GM19238 (cell line): ENCODE measurements around the gene CHRM2.

Source experiments
- DNase-seq: peaks from one replicate; pipeline ENCODE4 v3.0.0; 2011; ENCODE audit warnings: low spot score; ENCODE audit not compliant: insufficient read length

The CHRM2 gene

DNA sequence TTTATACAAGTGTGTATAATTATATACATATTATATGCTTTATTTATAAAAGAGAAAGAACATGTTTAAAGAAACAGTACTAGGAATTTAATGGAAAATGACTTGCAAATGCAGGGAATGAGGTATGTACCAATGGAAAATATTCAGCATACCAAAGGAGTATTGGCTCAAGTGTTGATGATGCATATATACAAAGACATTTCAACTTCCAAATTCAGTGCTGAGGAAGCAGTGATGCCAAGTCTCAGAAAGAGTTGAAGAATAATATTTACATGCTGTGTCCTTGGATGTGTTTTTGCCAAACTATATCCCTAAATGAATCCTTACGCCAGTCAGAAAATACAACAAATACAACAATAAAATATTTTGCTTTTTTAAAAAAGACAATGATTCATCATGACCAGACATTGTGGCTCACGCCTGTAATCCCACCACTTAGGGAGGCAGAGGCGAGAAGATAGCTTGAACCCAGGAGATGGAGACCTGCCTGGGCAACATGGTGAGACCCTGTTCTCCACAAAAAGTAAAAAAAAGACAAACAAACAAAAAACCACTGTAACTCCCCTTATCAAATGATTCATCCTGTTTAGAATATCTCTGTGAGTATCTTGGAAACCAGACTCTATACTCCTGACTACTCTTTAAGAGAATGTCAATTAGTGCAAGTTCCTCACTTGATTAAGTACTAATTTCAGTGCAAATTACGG lies 157.2 kb downstream of the CHRM2 start:
- no peak for DNase-seq

GRCh38 chr7:137026176-137026500 lies 157.7 kb downstream of the CHRM2 start:
- DNase-seq, result no peak

GRCh38 chr7:137032436-137032835 lies 164.0 kb downstream of the CHRM2 start:
- no peak for DNase-seq

GRCh38 chr7:137036768-137037167 lies 168.3 kb downstream of the CHRM2 start:
- DNase-seq, result no peak

DNA sequence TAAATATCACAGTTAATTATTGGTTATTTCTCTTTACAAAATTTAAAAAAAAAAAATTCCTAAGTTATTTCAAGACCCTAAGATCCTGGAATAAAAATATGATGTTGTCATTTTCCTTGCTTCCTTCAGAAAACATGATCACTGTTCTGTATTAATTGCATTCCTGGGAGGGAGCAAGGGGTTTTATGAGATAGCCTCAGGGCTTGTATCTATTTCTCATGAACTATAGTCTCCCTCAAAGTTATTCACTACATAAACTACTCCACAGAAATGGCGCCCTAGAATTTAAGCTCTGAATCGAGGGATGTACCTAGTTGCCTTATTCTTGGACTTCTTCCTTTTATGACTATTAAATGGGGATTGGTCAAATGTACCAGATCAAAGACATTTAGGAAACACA lies 170.3 kb downstream of the CHRM2 start:
- DNase-seq, result no peak

- no peak for DNase-seq
Observed at GRCh38 chr7:137040745-137041144, 172.3 kb downstream of the CHRM2 start.

DNA sequence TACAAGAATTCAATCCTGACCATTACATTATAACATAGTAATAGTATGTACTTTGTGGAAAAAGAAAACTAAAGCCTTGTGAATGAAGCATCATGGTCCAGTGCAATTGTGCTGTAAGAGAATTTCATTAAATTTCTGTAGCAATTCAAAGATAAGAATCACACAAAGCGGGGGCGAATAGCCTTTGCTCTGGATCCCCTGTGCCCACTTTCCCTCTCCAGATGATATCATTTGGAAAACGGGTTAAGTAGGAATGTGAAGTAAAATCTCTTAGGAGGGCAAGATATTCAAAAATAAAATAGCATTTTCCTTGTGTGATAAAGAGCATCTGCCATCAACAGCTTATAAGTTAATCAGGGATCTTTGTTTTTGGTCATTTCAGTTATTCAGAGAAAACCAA lies 177.1 kb downstream of the CHRM2 start:
- DNase-seq, result no peak

DNA sequence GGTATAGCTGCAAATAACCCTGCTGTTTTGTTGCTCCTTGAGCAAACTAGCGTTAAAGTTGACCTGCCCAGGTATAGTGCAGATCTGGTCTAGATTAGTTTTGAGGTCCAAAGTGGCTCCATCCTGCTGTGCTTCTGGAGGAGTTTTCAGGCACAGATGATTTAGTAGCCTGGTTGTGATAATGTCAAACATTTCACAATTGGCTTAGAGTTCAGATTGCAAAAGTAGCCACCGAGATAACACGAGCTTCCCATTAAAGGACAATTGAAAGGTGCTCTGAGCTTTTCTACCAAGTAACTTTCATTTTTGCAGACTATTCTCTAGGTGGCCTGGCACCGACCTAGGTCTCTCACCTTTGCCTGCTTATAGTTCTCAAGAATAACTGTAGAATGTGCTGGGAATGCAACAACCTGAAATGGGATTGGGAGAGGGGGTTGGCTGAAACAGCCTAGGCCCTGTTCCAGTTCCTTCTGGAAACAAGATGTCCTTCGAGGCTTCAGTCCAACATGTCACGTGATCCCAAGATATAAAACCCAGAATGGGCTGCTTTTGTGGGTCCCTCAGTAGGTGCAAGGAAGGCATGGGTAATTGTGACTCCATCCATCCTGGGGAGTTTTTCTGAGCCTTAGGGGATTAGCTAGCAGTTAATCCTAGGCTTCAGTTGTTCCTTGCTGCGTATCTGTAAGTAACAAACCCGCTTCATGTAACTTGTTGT lies 201.0 kb downstream of the CHRM2 start:
- no peak for DNase-seq
